ENCODE results near the gene CNNM2. TPM values are rescaled to one million over a fixed set of nuclear protein-coding genes. Genes with fewer than 3 reads are reported as not detected.

CNNM2 gene
- 1.6 and 3.0 TPM in 2 replicates for total RNA-seq

DNA sequence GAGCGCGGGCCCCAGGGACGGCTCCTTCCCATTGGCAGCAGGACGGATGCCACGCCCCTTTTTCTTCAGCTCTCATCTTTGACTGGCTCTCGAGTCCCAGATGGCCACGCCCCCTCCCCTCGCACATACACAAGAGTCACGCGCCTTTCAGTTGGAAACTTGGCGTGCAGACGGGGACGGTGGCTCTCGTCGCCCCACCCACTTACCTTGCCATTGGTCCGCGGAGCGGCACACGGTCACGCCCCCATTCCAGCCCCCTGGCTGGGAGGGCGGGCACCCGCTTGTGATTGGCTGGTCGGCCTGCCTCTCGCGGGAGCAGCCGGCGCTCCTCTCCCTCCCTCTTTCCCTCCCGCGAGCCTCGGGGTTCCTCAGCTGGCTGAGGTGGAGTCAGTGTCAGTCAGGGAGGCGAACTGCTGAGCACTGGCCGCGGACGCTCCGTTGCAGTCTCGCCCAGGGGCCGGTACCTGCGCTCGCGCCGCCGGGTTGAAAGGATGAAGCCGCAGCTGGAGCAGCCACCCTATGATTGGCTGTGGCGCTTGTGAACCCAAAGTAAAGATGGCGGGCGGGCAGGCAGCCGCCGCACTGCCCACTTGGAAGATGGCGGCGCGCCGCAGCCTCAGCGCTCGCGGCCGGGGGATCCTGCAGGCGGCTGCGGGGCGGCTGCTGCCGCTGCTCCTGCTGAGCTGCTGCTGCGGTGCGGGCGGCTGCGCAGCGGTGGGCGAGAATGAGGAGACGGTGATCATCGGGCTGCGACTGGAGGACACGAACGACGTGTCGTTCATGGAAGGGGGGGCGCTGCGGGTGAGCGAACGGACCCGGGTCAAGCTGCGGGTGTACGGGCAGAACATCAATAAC lies at the start of gene CNNM2:
TSS of gene CNNM2 (plus strand) at position 333 of the 855 bp plus-strand sequence. CDS start at position 520, 187 bp downstream.

DNA sequence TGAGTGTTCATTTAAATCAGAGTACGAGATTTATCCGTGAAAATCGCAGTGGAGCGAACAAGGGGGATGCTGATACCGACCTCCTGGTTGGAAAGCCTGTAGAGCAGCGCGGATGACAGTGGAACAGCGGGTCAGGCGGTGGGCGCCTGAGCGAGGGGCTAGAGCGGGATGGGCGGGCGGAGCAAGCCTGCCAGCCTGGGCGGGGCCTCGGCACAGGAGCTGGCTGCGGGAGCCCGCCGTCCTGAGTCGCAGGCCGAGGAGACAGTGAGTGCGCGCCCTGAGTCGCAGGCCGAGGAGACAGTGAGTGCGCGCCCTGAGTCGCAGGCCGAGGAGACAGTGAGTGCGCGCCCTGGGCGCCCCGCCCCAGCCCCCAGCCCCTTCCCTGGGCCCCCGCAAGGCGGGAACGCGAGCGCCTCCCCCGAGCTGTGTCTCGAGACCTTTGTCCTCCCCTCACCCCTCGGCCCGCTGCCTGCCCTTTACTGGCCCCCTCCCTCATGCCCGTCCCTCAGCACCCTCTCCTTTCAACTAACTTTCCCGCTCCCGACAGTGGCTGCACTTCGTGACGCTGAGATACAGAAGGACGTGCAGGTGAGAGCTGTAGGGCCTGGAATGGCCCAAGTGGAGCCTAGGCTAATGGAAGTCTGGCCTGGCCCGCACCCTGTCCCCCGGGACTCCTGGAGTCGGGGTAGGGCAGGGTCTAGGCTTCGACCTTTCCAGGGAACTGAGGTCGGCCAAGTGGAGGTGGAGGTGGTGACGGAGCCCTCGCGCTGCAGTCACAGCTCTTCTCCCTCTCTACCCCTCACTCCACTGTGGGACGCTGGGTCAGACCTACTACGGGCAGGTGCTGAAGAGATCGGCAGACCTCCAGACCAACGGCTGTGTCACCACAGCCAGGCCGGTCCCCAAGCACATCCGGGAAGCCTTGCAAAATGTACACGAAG lies 48.6 kb upstream of the CNNM2 start, which contains the start of gene AS3MT:
TSS of gene AS3MT (plus strand) at position 213 of the 941 bp plus-strand sequence. CDS start at position 336, 123 bp downstream.

Other genes with a start within 250 kb of the CNNM2 start
- 8.4 and 8.7 TPM in 2 replicates for gene ARL3, start 203.9 kb upstream of the CNNM2 start, total RNA-seq
- 4.5 and 12.0 TPM in 2 replicates for gene SFXN2, start 203.7 kb upstream of the CNNM2 start, total RNA-seq
- gene WBP1L, start 174.3 kb upstream of the CNNM2 start, total RNA-seq: 24.7 and 58.4 TPM in 2 replicates
- not detected in 2 replicates for gene CYP17A1, start 80.9 kb upstream of the CNNM2 start, total RNA-seq
- 16.0 and 19.8 TPM in 2 replicates for gene BORCS7, start 64.0 kb upstream of the CNNM2 start, total RNA-seq
- gene AS3MT, start 48.8 kb upstream of the CNNM2 start, total RNA-seq: 1.8 and 2.6 TPM in 2 replicates

Measured in epithelial cell of umbilical artery (primary cell).